Activated CD4-positive, alpha-beta T cell treated with anti-CD3 and anti-CD28 coated beads for 1 hour (primary cell): Measurements from ENCODE around the gene FLRT1.

Experiments
- DNase-seq: peaks from one replicate; pipeline ENCODE4 v3.0.0-alpha.2; 2020

FLRT1 gene

GRCh38 chr11:64007629-64008282, 28.0 kb upstream of the FLRT1 start:
- DNase-seq = no peak

DNA sequence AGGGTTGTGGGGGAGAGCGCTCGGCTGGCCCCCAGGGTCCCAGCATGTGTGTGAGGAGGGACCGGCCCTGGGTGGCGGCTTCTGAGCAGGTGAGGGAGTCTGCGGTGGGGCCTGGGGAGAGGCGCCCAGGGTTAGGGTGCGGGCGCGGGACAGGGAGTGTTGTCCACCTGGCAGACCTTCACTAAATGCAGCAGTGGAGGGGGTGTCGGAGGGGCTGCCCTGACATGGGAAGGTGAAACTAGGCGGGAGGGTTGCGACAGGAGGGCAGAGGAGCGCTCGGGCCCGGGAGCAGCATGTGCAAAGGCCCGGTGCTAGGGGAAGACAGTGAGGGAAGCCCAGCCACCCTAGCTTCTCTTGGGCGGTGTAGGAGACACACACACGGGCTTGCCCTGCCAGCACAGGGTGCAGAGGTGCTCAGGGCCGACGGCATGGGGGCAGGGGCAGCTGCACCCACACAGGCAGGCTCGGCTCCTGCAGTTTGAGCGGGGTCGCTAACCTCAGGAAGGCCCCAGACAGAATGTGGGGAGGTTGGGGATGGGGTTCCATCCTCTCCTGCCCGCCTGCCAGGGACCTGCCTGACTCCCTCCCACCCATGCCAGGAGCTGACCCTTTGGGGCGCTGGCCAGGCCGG, 27.3 kb upstream of the FLRT1 start:
- no peak for DNase-seq

GRCh38 chr11:64008914-64009633, 26.7 kb upstream of the FLRT1 start:
- no peak for DNase-seq

- DNase-seq = no peak
Observed at GRCh38 chr11:64009710-64010109, 26.0 kb upstream of the FLRT1 start.

- DNase-seq = no peak
Observed at GRCh38 chr11:64010783-64011182, 24.9 kb upstream of the FLRT1 start.

- no peak for DNase-seq
Observed at GRCh38 chr11:64011371-64011770, 24.4 kb upstream of the FLRT1 start.

DNA sequence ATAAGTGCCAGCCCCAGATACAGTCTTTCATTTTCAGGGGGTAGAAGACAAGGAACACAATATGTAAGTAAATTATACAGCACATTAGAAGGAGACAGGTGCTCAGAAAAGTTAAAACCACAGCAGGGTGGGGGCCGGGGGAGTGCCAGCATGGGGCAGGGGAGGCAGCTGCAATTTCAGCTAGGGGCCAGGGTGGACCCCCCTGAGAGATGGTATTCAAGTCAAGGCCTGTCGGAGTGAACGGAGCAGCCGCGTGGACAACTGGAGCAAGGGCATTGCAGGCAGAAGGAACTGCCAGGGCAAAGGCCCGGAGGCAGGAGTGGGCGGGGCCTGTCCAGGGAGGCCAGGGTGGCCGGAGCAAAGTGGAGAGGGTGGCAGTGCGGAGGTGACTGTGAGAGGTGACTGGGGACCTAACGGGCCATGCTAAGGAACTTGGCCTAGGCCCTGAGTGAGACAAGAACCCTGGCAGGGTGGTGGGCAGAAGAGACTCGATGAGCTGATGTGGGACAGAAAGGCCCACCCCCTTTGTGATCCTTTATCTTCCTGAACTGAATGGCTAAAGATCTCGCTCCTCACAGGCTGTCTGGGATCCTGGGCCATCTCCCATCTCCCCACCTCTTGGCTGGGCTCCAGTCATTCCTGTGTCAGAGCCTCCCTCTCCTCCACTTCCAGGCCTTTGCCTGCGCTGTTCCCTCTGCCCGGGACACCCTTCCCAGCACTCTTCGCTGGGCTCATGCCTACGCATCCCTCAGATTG, 22.4 kb upstream of the FLRT1 start:
- DNase-seq = no peak

- no peak for DNase-seq
Observed at GRCh38 chr11:64014356-64014755, 21.4 kb upstream of the FLRT1 start.

- DNase-seq = no peak
Observed at GRCh38 chr11:64015510-64015909, 20.2 kb upstream of the FLRT1 start.

- no peak for DNase-seq
Observed at GRCh38 chr11:64015935-64016845, 19.5 kb upstream of the FLRT1 start.

GRCh38 chr11:64017945-64018224, 17.8 kb upstream of the FLRT1 start:
- DNase-seq = no peak

- DNase-seq = no peak
Observed at GRCh38 chr11:64018310-64018709, 17.4 kb upstream of the FLRT1 start.

GRCh38 chr11:64019106-64020037, 16.4 kb upstream of the FLRT1 start:
- DNase-seq = no peak

DNA sequence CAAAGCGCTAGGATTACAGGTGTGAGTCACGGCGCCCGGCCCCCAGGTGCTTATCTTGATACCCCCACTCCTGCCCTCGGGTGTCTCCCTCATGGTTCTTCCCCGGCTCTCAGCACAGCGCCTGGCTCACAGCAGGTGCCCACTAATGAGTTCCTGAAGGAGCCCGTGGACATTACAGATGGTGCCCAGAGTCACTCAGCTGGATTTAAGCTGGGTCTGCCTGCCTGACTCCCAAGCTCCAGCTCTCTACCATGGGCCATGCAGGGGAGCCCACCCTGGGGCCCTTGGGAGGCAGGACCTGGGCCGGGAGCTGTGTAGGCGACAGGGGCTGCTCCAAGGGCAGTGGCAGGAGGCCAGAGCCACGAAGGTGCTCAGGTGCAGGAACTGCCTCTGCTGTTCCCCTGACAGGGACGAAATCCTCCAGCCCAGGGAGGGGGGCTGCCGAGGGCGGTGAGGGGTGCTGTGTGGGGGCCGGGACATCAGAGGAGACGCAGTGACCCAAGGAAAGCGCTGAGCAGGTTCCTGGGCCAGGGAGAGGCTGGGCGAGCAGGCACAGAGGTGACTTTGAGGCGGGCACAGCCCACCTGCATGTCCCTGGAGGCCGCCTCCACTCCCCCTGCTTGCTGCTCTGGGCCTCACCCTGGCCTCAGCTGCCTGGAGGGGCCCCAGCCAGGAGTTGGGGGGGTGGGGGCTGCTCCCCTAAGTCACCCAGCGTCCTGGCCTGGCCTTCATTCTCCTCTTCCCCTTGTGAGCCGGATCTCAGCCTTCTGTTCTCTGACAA, 14.6 kb upstream of the FLRT1 start:
- DNase-seq = no peak

DNA sequence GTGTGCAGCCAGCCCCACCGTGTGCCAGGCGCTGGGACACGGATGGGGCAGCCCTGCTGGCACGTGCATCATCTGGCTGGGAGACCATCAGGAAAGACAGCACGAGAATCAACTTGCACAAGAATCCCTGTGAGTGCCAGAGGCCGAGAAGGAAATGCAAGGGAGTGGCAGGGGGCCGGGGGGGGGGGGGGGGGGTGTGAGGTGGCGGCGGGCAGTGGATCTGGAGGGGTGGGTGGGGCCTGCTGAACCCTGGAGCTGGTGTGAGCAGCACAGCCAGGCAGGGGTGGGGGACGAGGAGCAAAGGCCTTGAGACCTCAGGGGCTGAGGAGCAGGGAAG, 14.0 kb upstream of the FLRT1 start:
- DNase-seq = no peak

GRCh38 chr11:64022125-64022784, 13.5 kb upstream of the FLRT1 start:
- no peak for DNase-seq

GRCh38 chr11:64023712-64024710, 11.7 kb upstream of the FLRT1 start:
- no peak for DNase-seq

- no peak for DNase-seq
Observed at GRCh38 chr11:64025205-64025604, 10.5 kb upstream of the FLRT1 start.
